CD1c-positive myeloid dendritic cell (primary cell): Measurements from ENCODE around the gene CD247.

Source experiments
- DNase-seq: peaks from one replicate; pipeline ENCODE4 v3.0.0-alpha.2; 2016; ENCODE audit errors: extremely low spot score

CD247 gene

GRCh38 chr1:167512046-167512654 is 6.2 kb downstream of the CD247 start:
- no peak for DNase-seq

GRCh38 chr1:167511374-167511986 is 6.8 kb downstream of the CD247 start:
- no peak for DNase-seq

- DNase-seq, result no peak
Measured at GRCh38 chr1:167510881-167511280, 7.4 kb downstream of the CD247 start.

GRCh38 chr1:167510244-167510643 is 8.1 kb downstream of the CD247 start:
- DNase-seq, result no peak

- DNase-seq, result no peak
Measured at GRCh38 chr1:167509587-167509986, 8.7 kb downstream of the CD247 start.

- DNase-seq, result no peak
Measured at GRCh38 chr1:167507719-167508118, 10.6 kb downstream of the CD247 start.

- no peak for DNase-seq
Measured at GRCh38 chr1:167504467-167504827, 13.9 kb downstream of the CD247 start.

GRCh38 chr1:167503626-167504466 is 14.5 kb downstream of the CD247 start:
- no peak for DNase-seq

- DNase-seq, result no peak
Measured at GRCh38 chr1:167502719-167503462, 15.4 kb downstream of the CD247 start.

- DNase-seq, result no peak
Measured at GRCh38 chr1:167502192-167502551, 16.2 kb downstream of the CD247 start.

GRCh38 chr1:167501515-167502191 is 16.7 kb downstream of the CD247 start:
- DNase-seq, result no peak

- no peak for DNase-seq
Measured at GRCh38 chr1:167500283-167500860, 18.0 kb downstream of the CD247 start.

- DNase-seq, result peak; percentile 43
Measured at GRCh38 chr1:167499664-167500101, 18.6 kb downstream of the CD247 start.

GRCh38 chr1:167499106-167499505 is 19.2 kb downstream of the CD247 start:
- no peak for DNase-seq

- DNase-seq, result no peak
Measured at GRCh38 chr1:167496797-167497619, 21.3 kb downstream of the CD247 start.

- no peak for DNase-seq
Measured at GRCh38 chr1:167493372-167493771, 25.0 kb downstream of the CD247 start.

- no peak for DNase-seq
Measured at GRCh38 chr1:167492481-167492910, 25.8 kb downstream of the CD247 start.

- peak; percentile 24 for DNase-seq
Measured at GRCh38 chr1:167491586-167492461, 26.5 kb downstream of the CD247 start.

GRCh38 chr1:167490765-167491164 is 27.6 kb downstream of the CD247 start:
- no peak for DNase-seq
